HG03280 (cell line): ENCODE measurements around the gene SLC25A12.

Experiments
- ATAC-seq: cut with Tn5 transposase; IDR thresholded peaks from one replicate; pipeline ENCODE4 v1.9.1; 2021; ENCODE audit warnings: mild to moderate bottlenecking, moderate library complexity; ENCODE audit not compliant: unreplicated experiment

The SLC25A12 gene

DNA sequence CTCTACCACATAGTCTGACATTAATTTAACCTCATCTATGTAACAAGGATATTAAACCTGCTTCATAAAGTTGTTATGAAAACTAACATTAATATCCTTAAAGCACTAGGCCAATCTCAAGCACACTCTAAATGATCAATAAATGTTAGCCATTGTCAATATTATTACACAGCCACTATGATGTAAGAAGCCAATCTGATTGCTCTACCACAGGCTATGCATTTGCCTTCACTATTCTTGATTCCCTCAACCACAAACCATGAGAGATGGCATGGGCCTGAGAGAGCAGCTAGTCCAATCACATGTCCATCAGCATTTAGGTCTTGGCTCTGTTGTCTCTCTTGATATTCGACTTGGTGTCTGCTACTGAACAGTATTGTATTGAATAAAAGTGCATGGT, 4.2 kb downstream of the SLC25A12 start:
- ATAC-seq: no peak

DNA sequence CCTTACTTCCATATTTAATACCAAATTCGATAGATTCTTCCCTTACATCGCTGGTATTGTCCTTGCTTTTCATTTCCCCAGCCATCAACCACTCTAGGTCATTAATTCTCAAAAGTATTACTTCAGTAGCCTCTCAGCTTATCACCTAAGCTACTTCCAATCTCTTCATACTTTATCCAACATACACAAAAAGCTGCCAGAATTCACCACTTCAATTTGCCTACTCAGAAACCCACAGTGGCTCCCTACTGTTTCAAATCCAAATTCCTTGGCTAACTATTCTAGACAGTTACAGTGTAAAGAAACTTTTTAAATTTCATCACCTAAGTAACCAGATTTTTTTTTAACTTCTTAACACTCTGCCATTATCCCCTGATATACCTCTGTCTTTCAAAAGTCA, 4.7 kb downstream of the SLC25A12 start:
- no peak for ATAC-seq

DNA sequence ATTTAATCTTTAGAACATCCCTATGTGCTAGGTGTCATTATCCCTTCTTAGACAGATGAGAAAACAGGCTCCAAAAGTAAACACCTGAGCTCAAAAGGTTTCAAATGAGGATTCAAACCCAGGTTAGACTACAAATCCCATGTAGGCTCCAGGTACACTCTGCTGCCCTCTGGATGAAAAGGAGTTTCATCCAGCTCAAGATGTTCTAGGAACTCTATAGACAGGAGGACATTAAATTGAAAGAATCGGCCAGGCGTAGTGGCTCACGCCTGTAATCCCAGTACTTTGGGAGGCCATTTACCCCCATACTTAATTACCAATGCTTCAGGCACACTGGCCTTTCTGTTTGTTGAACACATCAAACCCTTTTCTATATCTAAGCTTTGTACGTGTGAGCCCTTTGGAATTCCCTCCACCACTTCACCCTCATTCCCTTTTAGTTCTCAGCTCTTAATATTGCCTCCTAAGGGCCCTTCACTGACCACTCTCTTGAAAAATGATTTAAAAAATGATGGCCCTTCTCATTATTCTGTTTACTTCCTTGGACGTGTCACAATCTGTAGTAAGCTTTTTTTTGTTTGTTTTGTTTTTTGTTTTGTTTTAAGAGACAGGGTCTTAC, 10.7 kb downstream of the SLC25A12 start:
- no peak for ATAC-seq

- ATAC-seq: peak; percentile 65
Measured at GRCh38 chr2:171882089-171882769, 11.8 kb downstream of the SLC25A12 start.

DNA sequence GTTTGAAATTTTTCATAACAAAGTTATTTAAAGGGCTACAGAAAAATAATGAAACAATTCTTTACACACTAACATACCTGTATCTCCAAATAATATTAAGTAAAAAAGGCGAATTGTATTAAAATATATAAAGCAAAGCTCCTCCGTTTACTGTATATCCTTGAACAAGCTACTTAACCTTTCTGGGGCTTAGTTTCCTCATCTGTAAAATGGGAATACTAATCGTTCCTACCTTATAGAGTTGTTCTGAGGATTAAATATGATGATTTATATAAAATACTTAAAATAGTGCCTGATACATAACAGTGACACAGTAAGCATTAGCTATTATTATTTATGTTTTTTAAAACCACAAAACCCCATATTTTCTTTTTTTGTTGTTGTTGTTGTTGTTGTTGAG, 13.3 kb downstream of the SLC25A12 start:
- ATAC-seq: no peak

GRCh38 chr2:171879865-171880264, 14.2 kb downstream of the SLC25A12 start:
- no peak for ATAC-seq

- ATAC-seq: no peak
Measured at GRCh38 chr2:171878481-171878993, 15.5 kb downstream of the SLC25A12 start.

DNA sequence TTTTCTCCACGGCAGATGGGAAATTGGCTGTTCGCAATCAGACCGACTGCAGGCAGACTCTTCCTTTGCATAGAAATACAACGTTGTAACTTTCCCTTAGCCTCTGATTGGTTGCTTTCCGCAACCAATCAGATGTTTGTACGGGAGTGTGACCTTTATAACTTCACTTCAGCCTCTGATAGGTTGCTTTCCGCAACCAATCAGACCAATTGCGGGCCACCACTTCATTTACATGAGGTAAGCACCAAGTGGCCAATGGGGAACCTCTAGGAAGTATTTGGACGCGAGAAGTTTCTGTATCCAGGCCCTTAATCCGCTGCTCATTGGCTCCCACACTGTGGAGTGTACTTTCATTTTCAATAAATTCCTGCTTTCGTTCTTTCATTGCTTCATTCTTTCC, 19.1 kb downstream of the SLC25A12 start:
- no peak for ATAC-seq

DNA sequence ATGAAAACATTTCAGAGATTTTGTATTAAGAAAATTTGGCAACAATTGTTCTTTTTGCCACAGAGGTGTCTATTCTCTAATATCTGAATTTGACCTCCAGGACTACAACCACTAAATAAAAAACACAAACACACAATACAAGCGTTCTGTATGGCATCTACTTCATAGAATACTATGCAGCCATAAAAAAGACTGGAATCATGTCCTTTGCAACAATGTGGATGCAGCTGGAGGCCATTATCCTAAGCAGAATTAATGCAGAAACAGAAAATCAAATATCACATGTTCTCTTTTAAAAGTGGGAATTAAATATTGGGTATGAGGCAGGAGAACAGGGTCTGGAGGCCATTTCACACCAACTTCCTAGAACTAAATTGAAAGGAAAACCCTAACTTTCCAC, 19.5 kb downstream of the SLC25A12 start:
- no peak for ATAC-seq

DNA sequence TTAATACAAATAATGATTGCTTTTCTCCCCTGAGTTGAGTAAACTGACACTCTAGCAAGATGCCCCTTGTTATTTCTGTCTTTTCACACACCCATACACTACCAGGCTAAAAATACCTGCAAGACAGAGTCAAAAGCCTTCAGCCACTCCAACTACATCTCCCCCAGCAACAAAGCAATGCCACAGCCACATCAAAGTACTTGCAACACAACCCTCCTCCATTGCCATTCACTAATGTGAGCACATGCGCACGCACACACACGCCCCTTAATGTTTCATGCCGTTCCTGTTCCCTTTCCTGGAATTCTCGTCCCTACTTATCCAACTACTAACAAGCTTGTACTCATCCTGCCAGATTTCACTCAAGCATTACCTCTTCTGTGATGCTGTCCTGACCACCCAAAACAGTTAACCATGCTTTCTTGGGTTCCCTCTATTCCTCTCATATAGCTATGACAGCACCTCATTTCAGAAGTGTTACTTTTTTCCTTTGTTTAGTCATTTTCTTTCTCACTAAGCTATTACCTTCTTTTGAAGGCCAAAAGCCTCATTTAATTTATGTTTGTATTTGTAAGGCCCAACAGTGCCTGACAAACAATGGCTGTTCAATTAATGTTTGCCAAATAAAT, 29.6 kb downstream of the SLC25A12 start:
- no peak for ATAC-seq

GRCh38 chr2:171862501-171862900, 31.5 kb downstream of the SLC25A12 start:
- no peak for ATAC-seq

- no peak for ATAC-seq
Measured at GRCh38 chr2:171858397-171858958, 35.6 kb downstream of the SLC25A12 start.

- no peak for ATAC-seq
Measured at GRCh38 chr2:171855401-171855800, 38.6 kb downstream of the SLC25A12 start.

DNA sequence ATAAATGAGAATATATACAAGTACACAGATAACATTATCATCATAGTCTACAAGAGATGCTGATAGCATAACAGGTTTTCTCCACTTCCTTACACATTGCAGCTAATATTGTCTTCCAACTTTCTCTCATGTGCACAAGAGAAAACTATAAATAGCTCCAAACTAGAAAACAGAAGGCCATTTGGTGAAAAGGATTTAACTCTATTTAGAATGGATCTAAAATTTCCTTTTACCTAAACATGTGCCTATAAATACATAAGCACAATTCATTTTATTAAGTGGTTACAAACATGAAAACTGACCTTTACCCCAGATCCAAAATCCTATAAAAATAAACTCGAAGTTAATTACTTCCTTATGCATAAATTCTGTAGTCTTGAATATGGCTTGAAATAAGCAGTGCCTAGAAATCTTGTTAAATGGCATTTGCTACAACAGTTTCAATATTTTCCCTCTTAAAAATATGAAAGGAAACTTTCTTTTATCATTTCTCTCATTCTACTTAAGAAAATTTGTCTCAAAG, 41.6 kb downstream of the SLC25A12 start:
- no peak for ATAC-seq

- ATAC-seq: no peak
Measured at GRCh38 chr2:171847627-171848026, 46.4 kb downstream of the SLC25A12 start.

- no peak for ATAC-seq
Measured at GRCh38 chr2:171846894-171847293, 47.1 kb downstream of the SLC25A12 start.

DNA sequence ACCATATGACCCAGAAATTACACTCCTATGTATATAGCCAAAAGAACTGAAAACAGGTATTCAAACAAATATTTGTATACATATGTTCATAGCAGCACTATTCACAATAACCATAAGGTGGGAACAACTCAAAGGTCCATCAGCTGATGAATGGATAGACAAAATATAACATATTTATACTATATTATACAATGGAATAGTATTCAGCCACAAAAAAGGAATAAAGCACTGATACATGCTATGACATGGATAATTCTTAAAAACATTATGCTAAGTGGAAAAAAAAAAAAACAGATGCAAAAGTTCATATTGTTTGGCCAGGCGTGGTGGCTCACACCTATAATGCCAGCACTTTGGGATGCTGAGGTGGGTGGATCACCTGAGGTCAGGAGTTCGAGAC, 52.0 kb downstream of the SLC25A12 start:
- no peak for ATAC-seq

- no peak for ATAC-seq
Measured at GRCh38 chr2:171837736-171838135, 56.3 kb downstream of the SLC25A12 start.

DNA sequence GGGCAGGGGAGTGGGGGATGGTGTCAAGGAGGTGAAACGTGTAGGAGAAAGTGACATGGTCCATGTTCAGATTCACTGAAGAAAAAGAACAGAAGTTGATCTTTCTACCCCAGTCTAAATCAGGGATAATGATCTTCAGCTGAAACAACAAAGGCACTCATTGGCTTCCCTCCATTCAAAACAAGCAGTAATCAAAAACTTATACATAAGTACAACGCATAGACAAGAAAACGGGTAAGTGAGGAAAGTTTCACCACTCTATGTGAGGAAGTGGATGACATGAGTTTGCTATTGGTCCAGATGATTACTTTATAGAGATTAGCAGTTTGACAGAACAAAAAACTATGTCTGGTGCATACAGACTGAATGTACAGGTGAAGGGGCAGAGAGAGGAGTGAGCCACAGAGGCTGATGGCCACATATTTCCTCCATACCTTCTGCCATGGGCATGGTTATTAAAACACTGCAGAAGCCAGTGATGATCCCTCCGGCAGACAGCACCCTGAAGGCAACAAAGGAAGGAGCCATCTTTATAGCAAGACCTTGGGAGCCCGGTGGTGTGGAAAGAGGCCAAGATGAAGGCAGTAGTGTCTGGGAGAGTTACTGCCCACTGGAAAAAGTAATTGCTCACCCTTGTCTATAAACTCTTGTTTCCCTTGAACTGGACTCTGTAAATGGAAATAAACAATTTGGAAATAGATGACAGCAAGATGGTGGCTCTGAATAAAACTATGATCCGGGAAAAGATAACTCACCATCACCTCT, 57.7 kb downstream of the SLC25A12 start:
- no peak for ATAC-seq

DNA sequence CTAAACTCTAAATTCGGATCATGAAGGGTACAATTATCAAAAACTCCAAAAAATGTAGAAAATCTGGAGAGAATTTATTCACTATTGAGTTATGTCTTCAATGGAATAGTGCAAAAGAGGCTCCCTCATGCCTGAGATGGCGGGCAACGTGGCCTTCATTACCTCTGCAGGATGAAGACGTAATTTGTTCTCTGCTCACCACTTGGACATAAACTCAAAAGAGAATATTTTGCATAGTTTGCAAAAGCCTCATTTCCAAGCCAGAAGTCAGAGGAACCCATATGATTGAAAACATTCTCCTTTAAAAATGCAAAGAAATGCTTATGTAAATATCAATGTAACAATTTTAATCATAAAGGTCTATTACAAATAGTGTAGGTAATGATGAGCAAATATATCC, 58.7 kb downstream of the SLC25A12 start:
- no peak for ATAC-seq

GRCh38 chr2:171834286-171834685, 59.8 kb downstream of the SLC25A12 start:
- ATAC-seq: no peak
